ENCODE measurements around the gene PTPRM.

DNA sequence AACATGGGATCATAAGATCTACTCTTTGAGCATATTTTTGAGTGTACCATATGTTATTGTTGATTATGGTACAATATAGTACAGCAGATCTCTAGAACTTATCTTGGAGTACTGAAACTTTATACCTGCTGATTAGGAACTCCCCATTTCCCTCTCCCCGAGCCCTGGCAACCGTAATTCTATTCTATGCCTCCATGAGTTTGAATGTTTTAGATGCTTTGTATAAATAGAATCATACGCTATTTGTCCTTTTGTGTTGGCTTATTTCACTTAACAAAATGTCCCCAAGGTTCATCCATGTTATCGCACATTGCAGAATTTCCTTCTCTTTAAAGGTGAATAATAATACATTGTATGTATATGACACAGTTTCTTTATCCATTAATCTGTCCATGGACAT, 117.2 kb downstream of the PTPRM start:
- no peak for TF ChIP-seq EP300 (IDR thresholded peaks at IDR 0.05)
- TF ChIP-seq, protein P1, sequence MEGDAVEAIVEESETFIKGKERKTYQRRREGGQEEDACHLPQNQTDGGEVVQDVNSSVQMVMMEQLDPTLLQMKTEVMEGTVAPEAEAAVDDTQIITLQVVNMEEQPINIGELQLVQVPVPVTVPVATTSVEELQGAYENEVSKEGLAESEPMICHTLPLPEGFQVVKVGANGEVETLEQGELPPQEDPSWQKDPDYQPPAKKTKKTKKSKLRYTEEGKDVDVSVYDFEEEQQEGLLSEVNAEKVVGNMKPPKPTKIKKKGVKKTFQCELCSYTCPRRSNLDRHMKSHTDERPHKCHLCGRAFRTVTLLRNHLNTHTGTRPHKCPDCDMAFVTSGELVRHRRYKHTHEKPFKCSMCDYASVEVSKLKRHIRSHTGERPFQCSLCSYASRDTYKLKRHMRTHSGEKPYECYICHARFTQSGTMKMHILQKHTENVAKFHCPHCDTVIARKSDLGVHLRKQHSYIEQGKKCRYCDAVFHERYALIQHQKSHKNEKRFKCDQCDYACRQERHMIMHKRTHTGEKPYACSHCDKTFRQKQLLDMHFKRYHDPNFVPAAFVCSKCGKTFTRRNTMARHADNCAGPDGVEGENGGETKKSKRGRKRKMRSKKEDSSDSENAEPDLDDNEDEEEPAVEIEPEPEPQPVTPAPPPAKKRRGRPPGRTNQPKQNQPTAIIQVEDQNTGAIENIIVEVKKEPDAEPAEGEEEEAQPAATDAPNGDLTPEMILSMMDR (IDR thresholded peaks at IDR 0.05), result no peak
- TF ChIP-seq POLR2A (IDR thresholded peaks at IDR 0.05; ENCODE audit: low read depth), result no peak
- no peak for TF ChIP-seq POLR2AphosphoS5 (IDR thresholded peaks at IDR 0.05)

Data from esophagus muscularis mucosa (tissue), 4 donors.